NCI-H1417 treated with DMSO at 0.1 percent for 48 hours (cell line): ENCODE results near the gene WRAP53.

Source experiments
- DNase-seq: peaks from one replicate; lab custom pipeline; 2025; lab: John Stamatoyannopoulos, UW

Gene WRAP53

DNA sequence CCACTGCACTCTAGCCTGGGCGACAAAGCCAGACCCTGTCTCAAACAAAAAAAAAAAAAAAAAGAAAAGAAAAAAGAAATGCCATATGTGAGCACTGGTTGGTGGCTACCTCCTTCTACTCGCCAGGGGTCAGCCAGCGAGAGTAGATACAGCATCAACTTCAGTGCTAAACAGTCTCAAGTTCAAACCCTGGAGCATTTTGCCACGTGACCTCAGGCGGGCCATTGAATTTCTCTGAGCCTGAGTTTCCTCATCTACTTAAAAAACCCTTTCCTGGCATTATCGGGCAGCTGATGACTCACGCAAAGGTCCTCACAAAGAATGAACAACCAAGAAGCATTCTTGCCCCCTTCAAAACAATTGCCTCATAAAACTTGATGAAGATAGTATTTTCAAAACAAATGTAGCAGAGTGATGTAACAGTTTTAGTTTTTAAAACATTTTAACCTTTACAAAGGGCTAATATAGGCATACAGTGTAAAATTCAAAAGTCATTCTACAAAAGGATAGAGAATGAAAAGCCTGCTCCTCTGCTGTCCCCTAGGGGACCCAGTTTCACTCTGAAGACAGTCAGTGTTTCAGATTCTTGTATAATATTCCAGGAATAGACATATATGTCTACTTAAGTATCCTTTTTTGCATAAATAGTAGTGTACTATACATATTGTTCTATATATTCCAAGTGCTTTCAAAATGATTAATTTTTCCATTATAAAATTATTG lies 57.6 kb downstream of the WRAP53 start:
- DNase-seq, result no peak

DNA sequence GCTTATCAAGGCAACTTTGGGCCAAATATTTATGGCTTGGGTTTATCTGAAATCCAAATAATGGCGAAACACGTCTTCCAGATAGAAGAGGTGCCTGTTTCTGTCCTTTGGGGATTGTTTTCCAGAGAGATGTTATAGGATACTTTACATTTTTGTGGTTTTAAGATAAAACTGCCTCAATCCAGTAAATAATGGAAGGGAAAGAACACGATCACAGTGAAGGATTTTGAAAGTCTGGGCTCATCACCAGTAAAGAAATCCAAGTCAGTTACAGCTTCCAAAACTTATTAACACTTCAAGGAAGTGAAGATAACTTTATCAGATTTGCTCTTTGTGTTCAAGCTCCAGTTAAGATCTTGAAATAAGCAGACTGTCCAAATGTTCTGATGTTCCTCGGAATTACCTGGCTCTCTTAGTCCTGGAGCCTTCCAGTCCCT lies 59.4 kb downstream of the WRAP53 start:
- DNase-seq, result no peak

- DNase-seq, result no peak
Observed at GRCh38 chr17:7748076-7748775, 59.9 kb downstream of the WRAP53 start.

DNA sequence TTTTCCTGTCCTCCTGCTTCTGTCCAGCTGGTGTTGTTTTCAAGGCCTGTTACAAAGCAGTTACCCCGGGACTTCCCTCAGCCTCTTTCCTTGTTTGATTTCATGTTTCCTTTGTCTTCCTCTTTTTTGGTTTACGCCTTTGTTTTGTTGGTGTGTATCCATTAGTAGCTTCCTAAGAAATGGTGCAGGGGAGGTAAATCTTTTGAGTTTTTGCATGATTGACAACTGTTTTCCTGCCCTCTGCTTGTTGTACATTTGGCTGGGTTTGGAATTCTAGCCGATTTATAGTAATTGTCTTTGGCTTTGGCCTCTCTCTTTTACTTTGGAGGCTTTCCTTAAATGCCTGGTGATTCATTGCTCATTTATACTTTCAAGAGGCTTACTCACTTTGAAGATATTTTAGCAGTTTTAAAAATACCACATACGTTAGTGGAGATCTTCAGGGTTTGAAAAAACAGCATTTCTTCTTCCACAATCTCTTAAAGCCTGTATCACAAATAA lies 62.1 kb downstream of the WRAP53 start:
- no peak for DNase-seq
